A549 (cell line): ENCODE data around the gene GON7. TPM values are rescaled to one million over a fixed set of nuclear protein-coding genes. Genes with fewer than 3 reads are reported as not detected.

ENCODE experiments used
- ATAC-seq, 2 experiments: fragments of 200-7000 bp in 1 of 2; fragments of >200 bp in 1 of 2; cut with Nextera tagmentation in 1 of 2; cut with Tn5 transposase in 1 of 2; 3 replicates each; pipeline versions ENCODE4 v1.8.0 to v1.9.1; 2018 to 2020; ENCODE audit warnings: mild to moderate bottlenecking in 1 of 2, moderate library complexity in 1 of 2
- CTCF ChIA-PET: fragments of 300-600 bp; sonication (Branson Sonifier 250); formaldehyde crosslinking; extraction: SDS; loops from one replicate; lab custom pipeline; 2021; ENCODE audit warnings: antibody characterized with exemption, inconsistent platforms; lab: Yijun Ruan, JAX
- POLR2A ChIA-PET: fragments of 350-600 bp; formaldehyde crosslinking; extraction: SDS; loops from one replicate; lab custom pipeline; 2021; ENCODE audit warnings: antibody characterized with exemption, inconsistent platforms; lab: Yijun Ruan, JAX
- DNase-seq, 2 experiments: peaks; one replicate each; pipeline versions ENCODE4 v3.0.0 to v3.0.0-alpha.2; 2011 to 2016; ENCODE audit warnings: low read depth in 1 of 2, low spot score in 1 of 2
- FAIRE-seq: peaks from 2 replicates; lab custom pipeline; 2011; peaks lifted over from hg19 to GRCh38; lab: Jason Lieb, UNC
- H3K27ac ChIP-seq, 2 experiments: fragments of >200 bp; sonication (Bioruptor Twin); formaldehyde crosslinking; 3 replicates each; pipeline ENCODE4 v1.5.1; 2016 to 2017
- H3K4me1 ChIP-seq: fragments of >200 bp; sonication (Bioruptor Twin); formaldehyde crosslinking; 3 replicates; pipeline ENCODE4 v1.6.1; 2016
- H3K4me2 ChIP-seq: fragments of >200 bp; sonication (Bioruptor Twin); formaldehyde crosslinking; 3 replicates; pipeline ENCODE4 v1.6.1; 2016
- H3K4me3 ChIP-seq: fragments of >200 bp; sonication (Bioruptor Twin); formaldehyde crosslinking; 3 replicates; pipeline ENCODE4 v1.5.1; 2016
- H3K9me3 ChIP-seq: fragments of >200 bp; sonication (Bioruptor Twin); formaldehyde crosslinking; 3 replicates; pipeline ENCODE4 v1.6.1; 2016
- BHLHE40 ChIP-seq: IDR thresholded peaks from 2 replicates; pipeline ENCODE4 v1.6.1; 2012; ENCODE audit warnings: low read depth, low read length, inconsistent platforms
- CBX2 ChIP-seq: fragments of 200-600 bp; sonication (generic); IDR thresholded peaks from 2 replicates; pipeline ENCODE4 v1.6.1; 2016; ENCODE audit warnings: low read depth, mild to moderate bottlenecking, borderline replicate concordance
- CBX8 ChIP-seq: fragments of 200-600 bp; sonication (generic); IDR thresholded peaks from 2 replicates; pipeline ENCODE4 v1.6.1; 2016
- CHD4 ChIP-seq: fragments of 200-600 bp; sonication (generic); IDR thresholded peaks from 2 replicates; pipeline ENCODE4 v1.6.1; 2016; ENCODE audit warnings: antibody characterized with exemption, mild to moderate bottlenecking, borderline replicate concordance
- EHF ChIP-seq: fragments of 250-450 bp; sonication (Bioruptor Pico); IDR thresholded peaks from 2 replicates; pipeline ENCODE4 v1.5.0; 2020; ENCODE audit warnings: mild to moderate bottlenecking
- FOSL2 ChIP-seq, 2 experiments: fragments of 450-650 bp in 1 of 2; fragments of >200 bp in 1 of 2; sonication (Bioruptor Twin) in 1 of 2; formaldehyde crosslinking; IDR thresholded peaks; 2 replicates each; pipeline versions ENCODE4 v1.5.0 to v1.6.1; 2016 to 2020; ENCODE audit warnings: mild to moderate bottlenecking in 1 of 2, moderate library complexity in 1 of 2
- HOXA7 ChIP-seq: fragments of 250-450 bp; sonication (Bioruptor Pico); IDR thresholded peaks from 2 replicates; pipeline ENCODE4 v1.5.0; 2020; ENCODE audit warnings: mild to moderate bottlenecking, moderate library complexity
- HOXB13 ChIP-seq: fragments of 250-450 bp; sonication (Bioruptor Pico); IDR thresholded peaks from 2 replicates; pipeline ENCODE4 v1.5.0; 2020; ENCODE audit warnings: low read depth, mild to moderate bottlenecking, moderate library complexity
- MAFK ChIP-seq: fragments of 450-650 bp; IDR thresholded peaks from 2 replicates; pipeline ENCODE4 v1.6.1; 2014; ENCODE audit not compliant: partially characterized antibody
- NFE2L2 ChIP-seq: fragments of 150-350 bp; conservative IDR thresholded peaks from 2 replicates; pipeline ENCODE4 v1.6.1; 2014; ENCODE audit warnings: low read length
- NR3C1 ChIP-seq: fragments of >200 bp; sonication (Bioruptor Twin); formaldehyde crosslinking; IDR thresholded peaks from 3 replicates; pipeline ENCODE4 v1.6.1; 2017
- PHF8 ChIP-seq: fragments of 200-600 bp; sonication (generic); IDR thresholded peaks from 2 replicates; pipeline ENCODE4 v1.6.1; 2016; ENCODE audit warnings: low read depth, mild to moderate bottlenecking, antibody characterized with exemption, moderate library complexity, borderline replicate concordance
- POLR2A ChIP-seq: IDR thresholded peaks from 2 replicates; pipeline ENCODE4 v1.6.1; 2012; ENCODE audit warnings: mild to moderate bottlenecking, low read length
- RAD21 ChIP-seq, 2 experiments: fragments of >200 bp in 1 of 2; sonication (Bioruptor Twin) in 1 of 2; formaldehyde crosslinking in 1 of 2; IDR thresholded peaks in 1 of 2; conservative IDR thresholded peaks in 1 of 2; 2 replicates in 1 of 2; 3 replicates in 1 of 2; pipeline ENCODE4 v1.6.1; 2012 to 2018; ENCODE audit warnings: inconsistent platforms in 1 of 2
- SMC3 ChIP-seq: fragments of >200 bp; sonication (Bioruptor Twin); formaldehyde crosslinking; IDR thresholded peaks from 3 replicates; pipeline ENCODE4 v1.6.1; 2018; ENCODE audit warnings: inconsistent platforms
- ZFP36 ChIP-seq: fragments of 450-650 bp; IDR thresholded peaks from 2 replicates; pipeline ENCODE4 v1.6.1; 2014; ENCODE audit warnings: borderline replicate concordance; ENCODE audit not compliant: partially characterized antibody
- WGBS: methylation state at CpG from one replicate; pipeline ENCODE4 v1.1.6; 2017; ENCODE audit errors: missing lambda C conversion rate; 5-methylcytosine and 5-hydroxymethylcytosine counted together
- polyA plus RNA-seq, 4 experiments: library from polyadenylated mRNA; depleted of rRNA in 3 of 4; stranded (reverse); fragments of >200 nt; fragmentation: RNase III in 1 of 4; extraction: RNeasy Plus Mini Kit Qiagen cat#74134 plus additional on column Dnase treatment in 1 of 4; gene quantifications; 2 replicates in 3 of 4; 3 replicates in 1 of 4; pipeline ENCODE4 v1.2.3, GENCODE V29; 2011 to 2017
- TF ChIP-seq, protein P1 (sequence below): fragments of 150-350 bp; IDR thresholded peaks from 2 replicates; pipeline ENCODE4 v1.6.1; 2014; ENCODE audit warnings: low read depth, mild to moderate bottlenecking, low read length
- TF ChIP-seq, protein P2 (sequence below): IDR thresholded peaks from 2 replicates; pipeline ENCODE4 v1.6.1; 2012
- TF ChIP-seq, protein P3 (sequence below): fragments of >200 bp; sonication (Bioruptor Twin); formaldehyde crosslinking; IDR thresholded peaks from 3 replicates; pipeline ENCODE4 v1.5.1; 2016
- TF ChIP-seq, protein P4 (sequence below): fragments of 250-450 bp; sonication (Bioruptor Pico); IDR thresholded peaks from 2 replicates; pipeline ENCODE4 v1.5.0; 2020; ENCODE audit warnings: low read depth, mild to moderate bottlenecking, moderate library complexity
- TF ChIP-seq, protein P5 (sequence below): fragments of >200 bp; sonication (Bioruptor Twin); formaldehyde crosslinking; IDR thresholded peaks from 3 replicates; pipeline ENCODE4 v1.6.1; 2016

GON7 gene
- polyA plus RNA-seq, 2 of the 4 experiments (the other 2 are of a cell fraction): 19.2 to 22.1 TPM

DNA sequence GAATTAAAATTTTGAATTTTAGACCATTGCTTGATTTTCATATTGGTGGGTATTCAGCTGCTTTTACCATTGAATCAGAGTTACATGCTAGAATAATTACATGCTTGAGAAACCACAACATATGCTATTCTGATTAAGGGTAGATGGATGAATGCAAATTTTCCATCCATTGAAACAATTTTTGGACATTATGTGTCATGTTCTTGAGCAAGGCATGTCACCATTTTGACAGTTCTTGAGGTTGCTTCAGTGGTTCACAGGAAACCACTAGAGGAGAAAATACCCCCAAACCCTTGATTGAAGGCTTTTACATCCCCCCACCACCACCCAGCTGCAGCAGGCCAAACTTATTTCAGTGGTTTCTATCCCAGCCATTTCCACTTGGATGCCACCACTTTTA lies 13.6 kb upstream of the GON7 start (continued):
- TF ChIP-seq POLR2A (no peak), NFE2L2 (no peak), CHD4 (no peak), FOSL2 (IDR thresholded peaks at IDR 0.05) (no peak), FOSL2 (CRISPR knock-in tag; IDR thresholded peaks at IDR 0.05) (no peak)
- TF ChIP-seq, protein P1, sequence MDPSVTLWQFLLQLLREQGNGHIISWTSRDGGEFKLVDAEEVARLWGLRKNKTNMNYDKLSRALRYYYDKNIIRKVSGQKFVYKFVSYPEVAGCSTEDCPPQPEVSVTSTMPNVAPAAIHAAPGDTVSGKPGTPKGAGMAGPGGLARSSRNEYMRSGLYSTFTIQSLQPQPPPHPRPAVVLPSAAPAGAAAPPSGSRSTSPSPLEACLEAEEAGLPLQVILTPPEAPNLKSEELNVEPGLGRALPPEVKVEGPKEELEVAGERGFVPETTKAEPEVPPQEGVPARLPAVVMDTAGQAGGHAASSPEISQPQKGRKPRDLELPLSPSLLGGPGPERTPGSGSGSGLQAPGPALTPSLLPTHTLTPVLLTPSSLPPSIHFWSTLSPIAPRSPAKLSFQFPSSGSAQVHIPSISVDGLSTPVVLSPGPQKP: no peak
- TF ChIP-seq, protein P2, sequence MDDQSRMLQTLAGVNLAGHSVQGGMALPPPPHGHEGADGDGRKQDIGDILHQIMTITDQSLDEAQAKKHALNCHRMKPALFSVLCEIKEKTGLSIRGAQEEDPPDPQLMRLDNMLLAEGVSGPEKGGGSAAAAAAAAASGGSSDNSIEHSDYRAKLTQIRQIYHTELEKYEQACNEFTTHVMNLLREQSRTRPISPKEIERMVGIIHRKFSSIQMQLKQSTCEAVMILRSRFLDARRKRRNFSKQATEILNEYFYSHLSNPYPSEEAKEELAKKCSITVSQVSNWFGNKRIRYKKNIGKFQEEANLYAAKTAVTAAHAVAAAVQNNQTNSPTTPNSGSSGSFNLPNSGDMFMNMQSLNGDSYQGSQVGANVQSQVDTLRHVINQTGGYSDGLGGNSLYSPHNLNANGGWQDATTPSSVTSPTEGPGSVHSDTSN: no peak

DNA sequence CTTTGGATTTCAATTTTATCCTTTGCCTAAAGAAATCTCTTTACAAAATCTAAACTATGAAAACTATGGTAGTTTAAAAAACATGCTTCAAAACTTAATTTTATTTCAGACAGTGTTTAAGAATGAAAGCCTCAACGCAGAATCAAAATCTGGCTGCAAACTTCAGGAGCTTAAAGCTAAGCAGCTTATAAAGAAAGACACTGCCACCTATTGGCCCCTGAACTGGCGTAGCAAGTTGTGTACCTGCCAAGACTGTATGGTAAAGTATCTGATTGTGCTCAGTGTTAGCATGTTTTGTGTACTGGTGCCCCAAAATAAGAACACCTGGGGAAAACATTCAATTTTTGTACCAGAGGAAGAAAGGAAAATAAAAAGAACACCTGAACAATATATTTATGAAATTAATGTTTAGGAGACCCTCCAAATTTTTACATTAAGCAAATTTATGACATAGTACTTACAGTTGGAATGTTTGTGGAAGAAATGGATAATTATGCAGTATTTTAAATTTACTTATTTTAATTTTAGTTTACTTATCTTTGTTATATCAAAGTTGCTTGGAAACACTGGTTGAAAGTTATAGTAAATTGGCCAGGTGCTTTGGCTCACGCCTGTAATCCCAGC lies 12.3 kb upstream of the GON7 start:
- peak; percentile 94 to 95 for ATAC-seq
- WGBS: 57% methylated on average over 3 of the region's 3 CpGs
- ChIA-PET CTCF (interaction anchor here (0.6 to 5.3 kb wide), 21 partner anchors 8 to 608 kb away, joined by 3 to 33 read pairs (median 4); partner anchors contain the start of genes GON7, LYSET, MOAP1 and UBR7), POLR2A (interaction anchor here (0.8 to 1.0 kb wide), 2 partner anchors 12 to 1151 kb away, joined by 3 to 6 read pairs; partner anchors contain the start of genes GON7 and UBR7)
- H3K4me1 ChIP-seq: no peaks in the 10 kb centered on the region
- H3K4me2 ChIP-seq: no peak overlapping the region
- no peaks in the 10 kb centered on the region for H3K9me3 ChIP-seq
- TF ChIP-seq RAD21 (conservative IDR thresholded peaks at IDR 0.05 in 1 of 2, IDR thresholded peaks at IDR 0.05 in 1 of 2) (peak; percentile 68 to 72), SMC3 (peak; percentile 44; the same call in 2 of the 3 replicates), ZFP36 (no peak)
- TF ChIP-seq, protein P3, sequence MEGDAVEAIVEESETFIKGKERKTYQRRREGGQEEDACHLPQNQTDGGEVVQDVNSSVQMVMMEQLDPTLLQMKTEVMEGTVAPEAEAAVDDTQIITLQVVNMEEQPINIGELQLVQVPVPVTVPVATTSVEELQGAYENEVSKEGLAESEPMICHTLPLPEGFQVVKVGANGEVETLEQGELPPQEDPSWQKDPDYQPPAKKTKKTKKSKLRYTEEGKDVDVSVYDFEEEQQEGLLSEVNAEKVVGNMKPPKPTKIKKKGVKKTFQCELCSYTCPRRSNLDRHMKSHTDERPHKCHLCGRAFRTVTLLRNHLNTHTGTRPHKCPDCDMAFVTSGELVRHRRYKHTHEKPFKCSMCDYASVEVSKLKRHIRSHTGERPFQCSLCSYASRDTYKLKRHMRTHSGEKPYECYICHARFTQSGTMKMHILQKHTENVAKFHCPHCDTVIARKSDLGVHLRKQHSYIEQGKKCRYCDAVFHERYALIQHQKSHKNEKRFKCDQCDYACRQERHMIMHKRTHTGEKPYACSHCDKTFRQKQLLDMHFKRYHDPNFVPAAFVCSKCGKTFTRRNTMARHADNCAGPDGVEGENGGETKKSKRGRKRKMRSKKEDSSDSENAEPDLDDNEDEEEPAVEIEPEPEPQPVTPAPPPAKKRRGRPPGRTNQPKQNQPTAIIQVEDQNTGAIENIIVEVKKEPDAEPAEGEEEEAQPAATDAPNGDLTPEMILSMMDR: peak; percentile 72
- TF ChIP-seq, protein P4, sequence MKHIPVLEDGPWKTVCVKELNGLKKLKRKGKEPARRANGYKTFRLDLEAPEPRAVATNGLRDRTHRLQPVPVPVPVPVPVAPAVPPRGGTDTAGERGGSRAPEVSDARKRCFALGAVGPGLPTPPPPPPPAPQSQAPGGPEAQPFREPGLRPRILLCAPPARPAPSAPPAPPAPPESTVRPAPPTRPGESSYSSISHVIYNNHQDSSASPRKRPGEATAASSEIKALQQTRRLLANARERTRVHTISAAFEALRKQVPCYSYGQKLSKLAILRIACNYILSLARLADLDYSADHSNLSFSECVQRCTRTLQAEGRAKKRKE (CRISPR knock-in tag): no peak
- H3K4me3 ChIP-seq: no peak overlapping the region
- DNase-seq: peak; percentile 54 to 80
- FAIRE-seq: no peak
- H3K27ac ChIP-seq: no peak overlapping the region

DNA sequence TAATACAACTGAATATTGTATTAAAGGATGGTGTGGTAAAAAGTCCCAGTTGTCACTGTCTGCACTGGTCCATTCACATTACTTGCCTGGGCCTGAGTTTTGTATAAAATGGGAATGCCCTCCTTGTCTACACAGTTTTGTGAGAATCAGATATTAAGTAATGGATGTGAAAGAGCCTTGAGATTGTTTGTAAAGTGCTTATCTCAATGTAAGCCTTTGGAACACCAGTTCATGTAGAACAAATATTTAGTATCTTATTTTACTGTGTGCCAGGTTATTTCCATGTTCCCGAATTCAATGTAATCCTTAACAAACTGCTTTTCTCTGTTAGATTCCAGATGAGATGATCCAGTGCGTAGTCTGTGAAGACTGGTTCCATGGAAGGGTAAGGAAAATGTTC lies 7.7 kb upstream of the GON7 start:
- no peak overlapping the region for H3K4me2 ChIP-seq
- H3K27ac ChIP-seq: no peak overlapping the region
- ChIA-PET CTCF (no interaction called here), POLR2A (no interaction called here)
- no peaks in the 10 kb centered on the region for H3K9me3 ChIP-seq
- no peak overlapping the region for H3K4me3 ChIP-seq
- TF ChIP-seq, protein P3: no peak
- TF ChIP-seq FOSL2 (IDR thresholded peaks at IDR 0.05) (no peak), FOSL2 (CRISPR knock-in tag; IDR thresholded peaks at IDR 0.05) (no peak), CBX2 (no peak), HOXB13 (no peak), MAFK (no peak), SMC3 (no peak), HOXA7 (no peak), BHLHE40 (no peak), CBX8 (no peak), NR3C1 (no peak), RAD21 (conservative IDR thresholded peaks at IDR 0.05 in 1 of 2, IDR thresholded peaks at IDR 0.05 in 1 of 2) (no peak), EHF (CRISPR knock-in tag) (no peak), CHD4 (no peak), PHF8 (no peak)
- TF ChIP-seq, protein P1: no peak
- TF ChIP-seq, protein P5, sequence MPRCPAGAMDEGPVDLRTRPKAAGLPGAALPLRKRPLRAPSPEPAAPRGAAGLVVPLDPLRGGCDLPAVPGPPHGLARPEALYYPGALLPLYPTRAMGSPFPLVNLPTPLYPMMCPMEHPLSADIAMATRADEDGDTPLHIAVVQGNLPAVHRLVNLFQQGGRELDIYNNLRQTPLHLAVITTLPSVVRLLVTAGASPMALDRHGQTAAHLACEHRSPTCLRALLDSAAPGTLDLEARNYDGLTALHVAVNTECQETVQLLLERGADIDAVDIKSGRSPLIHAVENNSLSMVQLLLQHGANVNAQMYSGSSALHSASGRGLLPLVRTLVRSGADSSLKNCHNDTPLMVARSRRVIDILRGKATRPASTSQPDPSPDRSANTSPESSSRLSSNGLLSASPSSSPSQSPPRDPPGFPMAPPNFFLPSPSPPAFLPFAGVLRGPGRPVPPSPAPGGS: no peak
- DNase-seq: no peak
- FAIRE-seq: no peak
- no peaks in the 10 kb centered on the region for H3K4me1 ChIP-seq
- ATAC-seq: no peak
- 88% methylated on average over 2 of the region's 2 CpGs for WGBS
